ENCODE data around the gene KRT23. TPM values are rescaled to one million over a fixed set of nuclear protein-coding genes. Genes with fewer than 3 reads are reported as not detected.
"Not testable (repeated sequence)": the region's sequence is repeated elsewhere in the genome, so short reads cannot be mapped to it uniquely, and the experiment has no call there.

The KRT23 gene
- total RNA-seq, 1 donor from 2014 or later, result 17.1 TPM

- no peak for DNase-seq (ENCODE audit: low read depth)
- no peak overlapping the region for H3K4me3 ChIP-seq (ENCODE audit: low read depth, low read length)
- no peak for TF ChIP-seq CTCF (conservative IDR thresholded peaks at IDR 0.05; ENCODE audit: low read depth, low read length)
Observed at GRCh38 chr17:40931311-40931710, 6.1 kb downstream of the KRT23 start.

GRCh38 chr17:40926341-40926740 lies 11.1 kb downstream of the KRT23 start:
- no peak for DNase-seq (ENCODE audit: low read depth)
- TF ChIP-seq CTCF (conservative IDR thresholded peaks at IDR 0.05; ENCODE audit: low read depth, low read length), result no peak
- H3K4me3 ChIP-seq (ENCODE audit: low read depth, low read length), result no peak overlapping the region

- no peak for TF ChIP-seq CTCF (conservative IDR thresholded peaks at IDR 0.05; ENCODE audit: low read depth, low read length)
- peak; percentile 74 for DNase-seq (ENCODE audit: low read depth)
Observed at GRCh38 chr17:40922239-40922638, 15.2 kb downstream of the KRT23 start.

GRCh38 chr17:40921026-40921425 lies 16.4 kb downstream of the KRT23 start:
- TF ChIP-seq CTCF (conservative IDR thresholded peaks at IDR 0.05; ENCODE audit: low read depth, low read length), result no peak
- DNase-seq (ENCODE audit: low read depth), result no peak
- H3K4me3 ChIP-seq (ENCODE audit: low read depth, low read length), result no peak overlapping the region

More at GRCh38 chr17:40922239-40922638, 15.2 kb downstream of the KRT23 start:
- no peak overlapping the region for H3K4me3 ChIP-seq (ENCODE audit: low read depth, low read length)

- H3K4me3 ChIP-seq (ENCODE audit: low read depth, low read length); DNase-seq (ENCODE audit: low read depth): not testable (repeated sequence)
Observed at GRCh38 chr17:40917116-40917515, 20.3 kb downstream of the KRT23 start.

GRCh38 chr17:40916366-40916765 lies 21.1 kb downstream of the KRT23 start:
- no peak for TF ChIP-seq CTCF (conservative IDR thresholded peaks at IDR 0.05; ENCODE audit: low read depth, low read length)
- H3K4me3 ChIP-seq (ENCODE audit: low read depth, low read length), result no peak overlapping the region
- DNase-seq (ENCODE audit: low read depth), result no peak

- no peak overlapping the region for H3K4me3 ChIP-seq (ENCODE audit: low read depth, low read length)
- peak; percentile 71 for DNase-seq (ENCODE audit: low read depth)
- no peak for TF ChIP-seq CTCF (conservative IDR thresholded peaks at IDR 0.05; ENCODE audit: low read depth, low read length)
Observed at GRCh38 chr17:40915721-40916256, 21.7 kb downstream of the KRT23 start.
